ENCODE measurements around the gene SOX13. TPM values are rescaled to one million over a fixed set of nuclear protein-coding genes. Genes with fewer than 3 reads are reported as not detected.

Gene SOX13
- total RNA-seq, 1 donor from 2014 or later, result 17.9 TPM

DNA sequence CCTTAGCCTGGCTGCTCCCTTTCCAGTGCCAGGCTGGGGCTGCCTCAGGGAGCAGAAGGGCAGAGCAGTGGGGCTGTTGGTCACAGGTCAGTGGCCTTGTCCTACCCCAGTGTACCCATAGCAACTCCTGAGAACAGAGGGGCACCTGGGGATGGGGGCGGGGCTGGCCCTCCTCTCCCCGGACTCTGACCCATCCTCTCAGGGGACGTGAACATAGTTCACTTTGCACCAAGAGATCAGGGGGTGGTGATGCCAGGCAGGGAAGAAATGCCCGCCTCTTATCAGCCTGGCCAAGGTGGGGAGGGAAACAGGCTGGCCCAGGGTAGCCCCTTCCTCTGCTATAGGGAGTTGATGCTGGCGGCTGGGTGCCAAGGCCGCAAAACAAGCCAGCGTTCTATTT, 74.0 kb downstream of the SOX13 start:
- DNase-seq (ENCODE audit: low spot score), result no peak
- intact Hi-C loops (cut with DNase I), result no loop called here

DNA sequence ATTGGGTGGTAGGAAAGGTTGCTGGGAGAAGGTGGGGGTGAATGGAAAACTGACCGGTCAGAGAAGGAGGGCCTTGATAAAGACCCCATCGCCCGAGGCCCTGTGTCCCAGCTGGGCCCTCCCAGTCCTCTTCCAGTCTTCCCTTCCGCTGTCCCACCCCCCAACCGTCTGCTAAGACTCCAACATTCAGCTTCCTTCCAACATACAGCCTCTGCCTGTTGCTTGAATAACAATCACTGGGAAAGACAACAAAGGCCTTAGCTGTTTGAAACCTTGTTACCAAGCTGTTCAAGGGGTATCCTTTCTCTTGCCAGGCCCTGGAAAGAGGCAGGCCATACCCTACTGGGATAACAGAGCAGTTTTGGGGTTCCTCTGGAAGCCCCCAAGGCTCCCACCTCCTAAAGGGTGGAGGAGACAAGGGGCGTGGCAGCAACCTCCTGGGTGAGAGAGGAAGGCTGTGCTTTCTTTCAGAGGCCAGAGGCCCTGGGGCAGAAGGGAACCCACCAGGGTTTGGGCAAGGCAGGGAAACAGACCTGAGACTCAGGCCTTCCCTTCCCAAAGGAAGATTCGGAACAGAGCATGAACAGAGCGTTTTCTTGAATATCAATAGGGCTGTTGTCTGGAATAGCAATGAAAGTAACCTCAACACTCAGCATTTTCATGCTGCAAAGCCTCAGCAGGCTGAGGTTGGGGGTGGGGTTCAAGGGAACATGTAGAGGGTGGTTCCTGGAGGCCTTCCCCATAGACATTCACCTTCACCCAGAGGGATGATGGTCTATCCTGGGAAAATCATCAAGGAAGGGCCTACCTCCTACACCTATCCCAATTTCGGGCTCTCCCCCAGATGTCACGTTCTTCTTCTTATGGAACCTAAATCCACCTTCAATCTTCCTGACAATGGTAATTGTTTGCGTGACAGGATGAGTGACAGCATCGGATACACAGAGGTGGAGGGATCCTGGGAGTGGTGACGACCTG, 74.8 kb downstream of the SOX13 start:
- DNase-seq (ENCODE audit: low spot score), result no peak
- intact Hi-C loops (cut with DNase I), result no loop called here

DNA sequence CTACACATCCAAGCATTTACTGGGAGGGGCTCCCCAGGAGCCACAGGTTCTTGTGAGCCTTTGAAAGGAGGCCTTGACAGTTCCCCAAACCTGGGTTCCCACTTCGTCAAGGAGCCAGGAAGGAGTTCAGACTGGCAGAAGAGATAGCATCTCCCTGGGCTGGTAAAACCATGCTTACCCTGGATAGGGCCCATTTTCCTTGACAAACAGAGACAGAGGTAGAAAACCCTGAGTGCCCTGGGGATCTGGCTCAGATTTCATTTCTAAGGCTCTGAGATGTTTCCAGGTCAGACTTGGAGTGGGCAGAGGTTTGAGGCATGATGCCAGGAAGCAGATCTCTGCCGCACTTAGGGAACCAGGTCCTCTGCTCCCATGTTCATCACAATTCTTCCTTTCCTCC, 76.2 kb downstream of the SOX13 start:
- intact Hi-C loops (cut with DNase I), result no loop called here
- DNase-seq (ENCODE audit: low spot score), result no peak

DNA sequence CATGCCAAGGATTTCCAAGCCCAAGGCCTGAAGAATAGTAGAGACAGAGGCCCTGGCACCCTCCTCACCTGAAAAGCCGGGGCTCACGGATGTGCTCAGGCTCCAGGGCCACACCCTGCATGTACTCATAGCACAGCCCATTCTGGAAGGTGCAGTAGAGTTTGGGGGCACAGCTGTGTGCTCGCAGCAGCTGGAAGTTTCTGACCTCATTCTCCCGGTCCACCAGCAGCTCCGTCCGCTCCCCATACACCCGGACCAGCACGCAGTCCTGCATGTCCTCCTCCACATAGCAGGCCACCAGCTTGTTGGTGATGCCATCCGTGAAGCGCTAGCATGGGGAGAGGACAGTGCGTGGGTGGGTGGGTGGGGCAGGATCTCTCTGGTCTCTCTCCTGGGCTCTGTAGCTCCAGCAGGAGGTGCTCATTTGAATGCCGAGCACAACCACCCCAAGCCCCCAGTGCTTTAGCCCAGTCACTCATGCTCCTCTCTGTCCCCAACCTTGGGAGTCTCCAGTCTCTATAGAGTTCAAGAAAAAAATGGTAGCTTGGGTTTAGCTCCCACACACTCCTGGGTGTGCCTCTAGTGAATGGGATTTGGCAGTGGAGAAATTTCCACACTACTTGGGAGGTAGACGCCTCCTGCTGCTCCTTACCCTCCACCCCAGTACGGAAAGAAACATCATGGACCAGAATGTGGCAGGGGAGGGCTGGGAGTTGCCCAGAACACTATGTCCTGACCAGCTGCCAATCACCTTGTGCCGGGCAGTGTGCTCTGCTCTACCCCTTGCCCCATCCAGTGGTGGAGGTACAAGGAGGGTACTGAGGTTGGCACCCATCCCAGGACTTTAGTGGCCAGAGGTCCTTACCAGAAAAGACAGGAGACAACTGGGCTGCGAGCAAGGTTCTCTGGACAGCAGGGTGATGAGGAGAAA, 77.0 kb downstream of the SOX13 start:
- no peak for DNase-seq (ENCODE audit: low spot score)
- intact Hi-C loops (cut with DNase I), result no loop called here

DNA sequence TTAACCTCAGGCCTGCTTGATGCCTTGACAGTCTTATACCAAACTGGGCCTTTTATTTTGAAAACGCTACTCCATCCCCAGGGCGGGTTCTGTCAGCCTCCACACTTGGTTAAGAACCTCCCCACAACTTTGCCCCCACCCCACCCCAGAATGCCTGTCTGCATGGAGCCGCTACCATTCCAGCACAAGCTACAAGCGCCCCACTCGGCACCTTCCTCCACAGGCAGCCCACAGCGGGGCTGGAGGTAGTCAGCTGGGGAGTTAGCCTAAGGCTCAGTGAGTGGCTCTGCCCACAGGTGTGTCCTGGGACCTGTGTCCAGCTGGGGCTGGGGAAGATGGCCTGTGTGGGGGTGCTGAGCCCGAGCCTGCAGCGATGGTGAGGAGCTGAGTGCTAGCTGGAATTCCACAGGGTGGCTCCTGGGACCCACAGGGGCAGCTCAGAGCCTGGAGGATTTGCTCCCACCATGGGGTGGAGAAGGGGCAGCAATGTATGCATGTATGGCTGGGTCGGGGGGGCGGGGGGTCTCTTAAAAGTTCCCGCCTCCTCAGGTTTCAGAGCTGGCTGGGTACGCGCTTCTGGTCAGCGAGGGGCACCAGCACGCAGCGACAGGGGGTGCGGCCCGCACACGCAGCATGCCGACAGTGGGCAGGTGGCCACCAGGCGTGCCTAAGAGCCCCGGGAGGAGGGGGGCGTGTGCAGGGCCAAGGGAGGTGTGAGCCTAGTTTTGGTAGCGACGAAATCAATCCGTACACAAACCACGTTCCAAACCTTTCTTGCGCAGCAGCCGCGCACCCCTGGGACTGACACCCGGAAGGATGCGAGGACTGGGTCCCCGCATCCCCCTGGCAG, 78.0 kb downstream of the SOX13 start:
- intact Hi-C loops (cut with DNase I), result no loop called here
- DNase-seq (ENCODE audit: low spot score), result no peak

DNA sequence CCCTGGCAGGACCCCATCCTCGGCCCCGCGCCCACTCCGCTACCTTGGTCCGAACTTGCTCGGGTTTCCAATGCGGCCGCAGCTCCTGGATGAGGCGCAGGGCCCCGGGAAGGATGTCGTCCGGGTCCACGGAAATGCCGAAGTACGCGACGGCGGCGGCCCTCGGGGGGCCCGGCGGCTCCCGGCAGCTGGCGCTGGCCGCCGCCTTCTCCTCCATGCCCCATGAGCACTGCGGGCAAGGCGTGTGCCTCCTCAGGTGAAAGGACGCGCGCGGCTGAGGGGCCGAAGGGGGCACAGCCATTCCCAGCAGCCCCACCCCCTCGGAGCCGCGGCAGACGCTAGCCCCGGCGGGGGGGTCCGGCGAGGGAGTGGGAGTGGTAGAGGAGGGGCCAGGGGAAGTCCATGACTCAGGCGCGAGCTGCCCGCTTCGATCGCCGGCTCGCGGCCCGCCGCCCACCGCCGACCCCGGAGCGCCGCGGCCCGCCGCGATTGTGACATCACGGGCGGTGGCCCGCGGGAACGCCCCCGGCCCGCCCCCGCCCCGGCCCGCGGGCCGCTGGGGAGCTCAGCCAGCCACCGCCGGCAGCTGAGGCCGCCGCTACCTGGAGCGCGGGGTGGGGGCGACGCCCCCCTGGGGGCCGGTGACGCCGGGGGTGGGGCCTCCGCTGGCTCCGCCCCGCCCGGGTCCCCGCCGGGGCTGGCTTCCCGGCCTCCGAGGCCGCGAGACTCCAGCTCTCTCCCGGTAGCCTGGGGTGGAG, 78.8 kb downstream of the SOX13 start, which contains the start of gene ETNK2:
TSS of gene ETNK2 (minus strand) at position 493 of the 758 bp plus-strand sequence. CDS start at position 301, 192 bp downstream.
- intact Hi-C loops (cut with DNase I), result no loop called here
- no peak for DNase-seq (ENCODE audit: low spot score)

DNA sequence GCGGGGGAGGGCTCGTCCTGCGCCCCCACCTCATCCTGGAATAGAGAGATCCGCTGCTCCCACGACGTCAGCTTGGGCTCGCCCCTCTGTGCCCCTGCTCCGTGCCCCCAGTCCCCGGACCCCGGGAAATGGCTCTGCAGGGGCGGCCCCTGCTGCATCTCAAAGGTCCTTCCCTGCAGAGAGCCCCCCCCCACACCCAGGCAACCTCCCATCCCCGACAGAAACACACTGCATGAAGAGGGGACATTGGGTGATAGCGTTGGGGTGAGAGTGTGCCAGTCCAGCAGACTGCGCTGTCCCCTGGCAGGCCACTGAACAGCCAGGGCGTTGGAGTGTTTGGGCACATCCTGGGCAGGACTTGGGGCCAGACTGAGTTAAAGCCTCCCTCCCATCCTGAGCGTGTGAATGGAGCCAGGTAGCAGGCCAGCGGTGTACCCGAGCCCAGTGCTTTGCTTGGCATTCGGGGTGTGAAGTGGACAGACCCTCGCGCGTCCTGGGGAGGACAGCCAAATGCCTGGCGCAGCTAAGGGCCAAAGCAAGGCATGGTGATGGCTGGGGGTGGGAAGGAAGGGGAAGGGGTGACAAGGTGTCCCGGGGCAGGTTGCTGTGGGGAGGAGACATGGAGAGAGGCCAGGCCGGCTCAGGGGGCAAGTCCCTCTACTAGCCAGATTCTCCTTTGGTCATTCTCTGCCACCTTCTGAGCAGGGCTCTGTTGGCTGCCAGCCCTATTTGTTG, 79.6 kb downstream of the SOX13 start:
- intact Hi-C loops (cut with DNase I), result no loop called here
- no peak for DNase-seq (ENCODE audit: low spot score)

DNA sequence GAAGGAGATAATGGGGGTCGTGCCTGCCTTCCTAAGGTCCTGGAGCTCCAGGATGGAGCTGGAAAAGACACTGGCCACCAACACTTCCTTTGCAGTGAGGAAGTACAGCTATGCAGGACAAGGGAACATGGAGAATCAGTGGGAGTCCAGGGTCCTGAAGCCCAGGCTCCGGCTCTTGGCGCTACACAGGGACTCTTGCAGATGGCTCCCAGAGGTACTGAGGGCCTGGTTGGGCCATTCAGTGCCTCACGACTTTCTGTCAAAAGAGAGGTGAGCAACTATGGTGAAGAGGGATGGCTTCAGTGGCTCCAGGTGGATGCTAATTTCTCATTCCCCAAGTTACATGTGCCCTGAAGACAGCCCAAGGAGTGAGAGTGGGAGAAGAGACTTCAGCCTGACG, 80.8 kb downstream of the SOX13 start:
- no peak for DNase-seq (ENCODE audit: low spot score)
- intact Hi-C loops (cut with DNase I), result no loop called here

DNA sequence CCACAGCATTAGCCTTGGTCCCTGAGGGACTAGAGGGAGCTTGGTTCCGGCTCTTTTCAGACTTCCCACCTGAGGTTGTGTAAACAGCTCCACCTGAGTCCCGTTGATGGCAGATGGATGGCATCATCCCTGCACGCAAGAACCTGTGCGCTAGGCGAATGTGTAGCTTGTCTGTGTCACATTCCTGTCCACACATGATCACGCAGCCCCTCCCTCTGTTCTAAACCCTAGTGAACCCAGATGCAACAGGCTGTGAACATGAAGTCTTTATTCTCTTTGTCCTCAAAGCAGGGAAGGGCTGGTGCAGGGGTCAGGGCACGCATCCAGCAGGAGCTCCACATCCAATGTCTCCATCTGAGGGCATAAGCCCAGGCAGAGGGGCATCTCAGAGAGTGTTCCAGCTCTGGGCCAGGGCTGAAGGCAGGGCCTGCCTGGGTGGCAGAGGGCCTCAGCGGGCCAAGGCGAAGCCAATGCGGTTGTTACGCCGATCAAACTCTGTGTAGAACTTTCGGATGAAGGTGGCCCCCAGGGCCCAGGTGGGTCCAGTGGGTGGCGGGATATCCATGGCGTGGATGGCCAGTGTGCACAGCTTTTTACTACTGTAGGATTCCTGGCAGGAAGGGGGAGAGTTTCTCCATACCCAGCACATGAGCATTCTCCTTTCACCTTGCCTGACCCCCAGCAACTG, 81.8 kb downstream of the SOX13 start:
- no peak for DNase-seq (ENCODE audit: low spot score)

DNA sequence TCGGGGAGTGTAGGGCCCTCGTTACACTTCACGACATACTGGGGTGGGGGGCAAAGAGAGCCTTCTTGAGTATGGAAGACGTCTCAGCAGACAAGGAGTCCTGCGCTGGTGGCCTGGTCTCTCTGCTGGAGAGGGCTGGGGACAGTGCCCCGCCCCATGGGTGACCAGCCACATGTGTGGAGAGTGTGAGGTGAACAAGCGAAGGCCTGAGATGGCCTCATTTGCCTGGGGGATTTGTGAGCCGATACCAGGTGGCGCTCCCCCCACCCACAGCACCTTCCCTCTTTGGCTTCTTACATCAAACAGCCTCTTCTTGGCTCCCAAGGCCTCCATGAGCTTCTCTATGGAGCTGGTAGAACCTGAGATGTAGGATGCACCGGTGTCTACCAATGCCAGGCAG, 83.0 kb downstream of the SOX13 start:
- intact Hi-C loops (cut with DNase I), result no loop called here
- DNase-seq (ENCODE audit: low spot score), result no peak

More for the DNA sequence above, 81.8 kb downstream of the SOX13 start:
- intact Hi-C loops (cut with DNase I), result no loop called here

DNA sequence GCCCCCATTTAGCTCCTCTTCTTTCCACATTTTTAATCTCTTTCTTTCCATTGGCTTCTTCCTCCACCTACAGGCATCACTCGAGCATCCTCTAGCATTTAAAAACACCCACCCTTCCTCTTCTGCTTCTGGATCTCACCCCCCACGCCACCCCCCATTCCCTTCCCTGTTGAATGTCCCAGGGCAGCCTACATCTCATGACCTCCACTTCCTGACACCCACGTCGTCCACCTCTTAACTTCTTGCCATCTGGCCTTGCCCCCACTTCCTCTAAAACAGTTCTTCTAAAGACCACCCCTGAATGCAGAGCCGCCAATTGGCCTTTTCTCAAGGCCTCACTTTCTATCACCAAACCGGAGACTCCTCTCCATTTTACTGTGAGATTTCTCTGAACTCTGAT, 85.0 kb downstream of the SOX13 start:
- intact Hi-C loops (cut with DNase I), result no loop called here
- no peak for DNase-seq (ENCODE audit: low spot score)

DNA sequence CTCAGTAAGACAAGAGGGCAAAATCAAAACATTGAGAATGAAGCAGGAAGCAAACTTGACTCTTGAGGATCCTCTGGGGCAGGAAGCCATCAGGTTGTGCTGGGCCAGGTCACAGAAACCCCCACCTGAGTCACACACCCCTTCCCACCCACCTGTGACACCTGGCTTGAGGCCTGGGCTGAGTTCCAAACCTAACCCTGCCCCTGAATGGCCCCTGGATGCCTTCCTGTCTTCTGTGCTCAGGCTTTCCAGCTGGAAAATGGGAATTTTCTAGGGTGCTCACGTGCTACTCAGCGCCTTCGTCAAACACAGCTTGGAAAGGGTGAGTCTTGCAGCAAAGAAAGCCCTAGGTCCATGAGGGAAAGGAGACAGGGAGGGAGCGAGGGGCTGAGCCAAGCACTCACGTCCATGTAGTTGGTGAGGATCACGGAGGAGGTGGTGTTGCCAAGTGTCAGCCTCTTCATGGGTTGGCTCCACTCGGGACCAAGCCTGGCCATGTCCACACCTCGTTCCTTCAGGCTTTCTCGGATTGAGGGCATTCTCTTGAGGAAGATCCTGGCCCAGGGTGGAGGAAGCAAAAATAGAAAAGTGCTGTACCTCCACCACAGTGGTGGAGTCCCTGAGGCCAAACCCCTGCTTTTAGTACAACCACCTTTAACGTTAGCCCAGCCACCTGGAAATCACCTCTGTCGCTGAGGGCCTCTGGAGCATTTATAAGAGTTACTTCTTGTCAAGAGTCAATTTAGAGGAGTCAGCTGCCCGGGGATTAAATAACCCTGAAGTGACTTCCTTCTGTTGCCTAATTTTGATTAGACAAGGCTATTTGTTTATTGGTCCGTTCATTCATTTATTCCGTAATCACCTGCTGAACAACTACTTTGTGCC, 88.9 kb downstream of the SOX13 start:
- DNase-seq (ENCODE audit: low spot score), result no peak
- intact Hi-C loops (cut with DNase I), result loop anchor here (1.0 to 2.0 kb wide), 3 partner anchors 44 to 239 kb away; no protein-coding TSS in a partner anchor

DNA sequence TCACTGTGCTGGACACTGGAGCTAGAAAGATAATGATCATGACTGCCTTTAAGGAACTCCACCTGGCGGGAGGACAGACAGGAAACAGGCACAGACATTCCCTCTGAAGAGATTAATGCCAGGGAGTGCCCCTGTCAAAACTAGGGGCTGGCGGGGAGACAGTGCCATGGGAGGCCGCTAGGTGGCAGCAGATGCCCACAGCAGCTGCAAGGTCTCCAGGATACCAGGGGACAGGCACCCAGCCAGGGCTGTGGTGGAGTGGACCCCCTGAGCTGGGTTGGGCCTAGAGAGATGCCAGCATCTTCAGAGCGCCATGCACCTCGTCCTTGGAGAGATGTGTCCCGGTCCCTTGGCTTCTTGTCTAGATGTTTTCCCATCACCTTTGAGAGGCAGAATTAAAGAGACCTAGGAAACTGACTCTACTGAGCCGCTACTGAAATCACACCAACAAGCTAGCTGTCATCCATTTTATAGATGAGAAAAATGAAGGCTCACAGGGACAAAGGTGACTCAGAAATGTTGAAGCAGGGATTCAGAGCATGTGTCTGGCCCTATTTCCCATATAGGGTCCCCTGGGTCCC, 89.7 kb downstream of the SOX13 start:
- peak; percentile 85 for DNase-seq (ENCODE audit: low spot score)
- intact Hi-C loops (cut with DNase I), result loop anchor here (1.0 to 2.0 kb wide), 3 partner anchors 44 to 238 kb away; no protein-coding TSS in a partner anchor

DNA sequence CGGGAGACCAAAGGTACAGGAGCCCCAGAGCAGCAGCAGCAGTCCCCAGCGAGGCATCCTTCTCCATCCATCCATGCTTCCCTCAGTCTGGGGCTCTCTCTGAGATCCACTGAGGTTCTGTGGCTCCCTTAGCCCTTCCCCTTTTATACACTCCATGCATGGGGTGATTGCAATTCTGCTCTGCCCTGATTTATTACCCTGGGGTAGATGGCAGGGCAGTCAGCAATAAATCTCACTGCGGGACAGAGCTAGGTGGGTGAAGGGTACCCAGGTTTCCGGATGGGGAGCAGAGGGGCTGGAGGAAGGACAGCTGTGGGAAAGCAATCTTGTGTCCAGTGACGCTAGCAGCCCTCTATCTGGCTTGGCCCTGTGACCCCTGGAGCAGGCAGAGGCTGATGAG, 93.3 kb downstream of the SOX13 start, which contains the start of gene REN:
TSS of gene REN (minus strand) at position 119 of the 400 bp plus-strand sequence. CDS start at position 75, 44 bp downstream.
- intact Hi-C loops (cut with DNase I), result no loop called here
- no peak for DNase-seq (ENCODE audit: low spot score)

DNA sequence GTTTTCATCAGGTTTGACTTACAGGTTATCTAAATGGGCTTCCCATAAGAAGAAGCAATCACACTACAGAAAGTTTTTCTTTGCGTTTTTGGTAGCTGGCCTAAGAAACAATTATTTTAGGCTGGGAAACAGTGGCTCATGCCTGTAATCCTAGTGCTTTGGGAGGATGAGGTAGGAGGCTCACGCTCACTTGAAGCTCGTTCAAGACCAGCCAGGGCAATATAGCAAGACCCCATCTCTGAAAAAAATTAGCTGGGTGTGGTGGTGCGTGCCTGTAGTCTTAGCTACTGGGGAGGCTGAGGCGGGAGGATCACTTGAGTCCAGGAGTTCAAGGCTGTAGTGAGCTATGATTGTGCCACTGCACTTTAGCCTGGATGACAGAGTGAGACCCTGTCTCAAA, 94.8 kb downstream of the SOX13 start:
- DNase-seq (ENCODE audit: low spot score), result no peak
- intact Hi-C loops (cut with DNase I), result no loop called here

DNA sequence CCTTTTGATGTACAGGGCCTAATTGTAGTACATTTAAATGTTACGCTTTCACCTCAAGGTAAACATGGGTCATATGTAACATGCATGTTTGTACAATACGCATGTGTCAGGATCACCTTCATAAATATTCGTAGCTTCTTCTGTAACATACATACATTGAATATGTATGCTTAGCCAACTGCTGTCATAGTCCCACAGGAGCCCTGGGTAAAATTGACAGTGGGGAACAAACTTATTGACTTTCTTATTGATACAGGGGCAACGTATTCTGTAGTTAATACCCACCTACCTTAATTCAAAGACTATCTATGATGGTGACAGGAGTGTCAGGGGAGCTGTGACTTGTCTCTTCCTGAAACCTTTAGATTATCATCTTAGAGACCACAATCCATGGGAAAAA, 96.9 kb downstream of the SOX13 start:
- intact Hi-C loops (cut with DNase I), result no loop called here
- DNase-seq (ENCODE audit: low spot score), result no peak
